Astrocyte of the spinal cord (primary cell): Measurements from ENCODE around the gene KIAA0319L.

ENCODE experiments used
- DNase-seq: peaks from one replicate; pipeline ENCODE4 v3.0.0; 2011; ENCODE audit warnings: low read depth, low spot score
- H3K4me3 ChIP-seq: 2 replicates; pipeline ENCODE4 v1.5.1; 2011; ENCODE audit warnings: low read depth, mild to moderate bottlenecking, low read length, moderate library complexity
- CTCF ChIP-seq: IDR thresholded peaks from 2 replicates; pipeline ENCODE4 v1.5.1; 2012; ENCODE audit warnings: low read depth, mild to moderate bottlenecking, low read length, inconsistent platforms
- in situ Hi-C: cut with HindIII; loops from 2 replicates; pipeline ENCODE4 v1.10.0; 2017; ENCODE audit warnings: low sequenced_read_pairs

Gene KIAA0319L

DNA sequence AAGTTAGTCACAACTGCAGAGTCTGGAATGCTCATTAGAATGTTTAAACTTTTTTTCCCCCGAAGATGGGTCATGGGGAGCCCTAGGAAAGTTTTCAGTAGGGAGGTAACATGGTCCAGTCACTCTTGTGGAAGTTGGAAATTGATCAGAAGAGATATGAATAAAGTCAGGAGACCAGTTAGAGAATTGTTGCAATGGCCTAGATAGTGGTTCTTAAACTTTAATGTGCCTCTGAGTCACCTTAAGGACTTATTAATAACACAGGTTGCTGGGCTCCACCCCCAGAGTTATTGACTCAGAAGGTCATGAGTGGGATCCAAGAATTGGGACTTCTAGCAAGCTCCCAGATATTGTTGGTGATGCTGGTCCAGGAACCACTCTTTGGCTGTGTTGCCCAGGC is 12.7 kb upstream of the KIAA0319L start:
- in situ Hi-C loops = no loop called here
- DNase-seq = no peak
- TF ChIP-seq CTCF = no peak
- no peak overlapping the region for H3K4me3 ChIP-seq

GRCh38 chr1:35568975-35569395 is 11.8 kb upstream of the KIAA0319L start:
- H3K4me3 ChIP-seq = no peak overlapping the region
- DNase-seq = peak; percentile 61
- in situ Hi-C loops = no loop called here
- peak; percentile 88 for TF ChIP-seq CTCF

GRCh38 chr1:35567947-35568558 is 10.8 kb upstream of the KIAA0319L start:
- TF ChIP-seq CTCF = no peak
- no peak for DNase-seq
- in situ Hi-C loops = no loop called here
- no peak overlapping the region for H3K4me3 ChIP-seq

GRCh38 chr1:35565742-35566133 is 8.5 kb upstream of the KIAA0319L start:
- DNase-seq = no peak
- H3K4me3 ChIP-seq = no peak overlapping the region
- TF ChIP-seq CTCF = no peak
- in situ Hi-C loops = no loop called here

DNA sequence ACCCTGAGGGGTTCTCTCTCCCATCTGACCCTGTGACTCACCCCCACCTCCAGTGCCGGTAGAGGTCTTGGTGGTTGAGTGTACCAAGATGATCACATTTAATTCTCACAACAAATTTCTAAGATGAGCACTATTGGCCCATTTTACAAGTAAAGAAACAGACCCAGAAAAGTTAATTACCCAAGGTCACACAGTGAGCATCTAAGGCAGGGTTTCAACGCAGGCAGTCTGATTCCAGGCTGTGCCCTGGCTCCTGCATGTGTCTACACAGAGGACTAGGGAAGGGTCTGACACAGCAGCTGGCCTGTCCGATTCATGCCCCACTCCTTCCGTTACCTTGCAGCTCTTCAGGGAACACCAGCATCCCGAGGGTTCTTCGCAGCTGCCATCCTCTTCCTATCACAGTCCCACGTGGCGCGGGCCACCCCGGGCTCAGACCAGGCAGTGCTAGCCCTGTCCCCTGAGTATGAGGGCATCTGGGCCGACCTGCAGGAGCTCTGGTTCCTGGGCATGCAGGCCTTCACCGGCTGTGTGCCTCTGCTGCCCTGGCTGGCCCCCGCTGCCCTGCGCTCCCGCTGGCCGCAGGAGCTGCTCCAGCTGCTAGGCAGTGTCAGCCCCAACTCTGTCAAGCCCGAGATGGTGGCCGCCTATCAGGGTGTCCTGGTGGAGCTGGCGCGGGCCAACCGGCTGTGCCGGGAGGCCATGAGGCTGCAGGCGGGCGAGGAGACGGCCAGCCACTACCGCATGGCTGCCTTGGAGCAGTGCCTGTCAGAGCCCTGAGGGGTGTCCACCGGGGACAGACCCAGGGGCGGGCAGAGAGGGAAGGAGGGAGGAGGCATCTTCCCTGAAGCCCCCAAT is 7.9 kb upstream of the KIAA0319L start:
- in situ Hi-C loops = no loop called here

More for the DNA sequence above, 7.9 kb upstream of the KIAA0319L start:
- DNase-seq = no peak
- no peak for TF ChIP-seq CTCF
- no peak overlapping the region for H3K4me3 ChIP-seq
